AG09309 (cell line): ENCODE data around the gene FAU.

Source experiments
- DNase-seq: peaks from one replicate; pipeline ENCODE4 v3.0.0-alpha.2; 2010; ENCODE audit warnings: low read depth
- H3K4me3 ChIP-seq: 2 replicates; pipeline ENCODE4 v1.5.1; 2011; ENCODE audit warnings: mild to moderate bottlenecking, low read depth, low read length, moderate library complexity; ENCODE audit not compliant: control insufficient read depth
- TF ChIP-seq, protein P1 (sequence below): IDR thresholded peaks from 2 replicates; pipeline ENCODE4 v1.5.1; 2011; ENCODE audit warnings: mild to moderate bottlenecking, low read depth, low read length, inconsistent platforms; ENCODE audit not compliant: insufficient read depth, control insufficient read depth; ENCODE audit errors: missing control alignments

Gene FAU

DNA sequence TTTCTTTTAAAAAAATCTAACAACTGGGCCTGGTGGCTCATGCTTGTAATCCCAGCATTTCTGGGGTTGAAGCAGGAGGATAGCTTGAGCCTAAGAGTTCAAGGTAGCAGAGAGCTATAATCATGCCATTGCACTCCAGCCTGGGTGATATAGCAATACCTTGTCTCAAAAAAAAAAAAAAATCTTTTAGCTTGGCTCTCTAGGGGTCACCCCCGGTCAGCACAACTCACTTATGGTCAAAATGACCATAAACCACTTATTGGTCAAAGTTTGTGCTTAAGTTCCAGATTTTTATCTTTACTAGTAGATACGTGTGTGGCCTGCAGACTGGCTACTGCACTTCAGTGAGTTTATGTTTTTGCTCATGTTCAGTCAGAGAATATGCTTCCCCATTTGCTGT lies 41.8 kb upstream of the FAU start:
- no peak overlapping the region for H3K4me3 ChIP-seq
- TF ChIP-seq, protein P1, sequence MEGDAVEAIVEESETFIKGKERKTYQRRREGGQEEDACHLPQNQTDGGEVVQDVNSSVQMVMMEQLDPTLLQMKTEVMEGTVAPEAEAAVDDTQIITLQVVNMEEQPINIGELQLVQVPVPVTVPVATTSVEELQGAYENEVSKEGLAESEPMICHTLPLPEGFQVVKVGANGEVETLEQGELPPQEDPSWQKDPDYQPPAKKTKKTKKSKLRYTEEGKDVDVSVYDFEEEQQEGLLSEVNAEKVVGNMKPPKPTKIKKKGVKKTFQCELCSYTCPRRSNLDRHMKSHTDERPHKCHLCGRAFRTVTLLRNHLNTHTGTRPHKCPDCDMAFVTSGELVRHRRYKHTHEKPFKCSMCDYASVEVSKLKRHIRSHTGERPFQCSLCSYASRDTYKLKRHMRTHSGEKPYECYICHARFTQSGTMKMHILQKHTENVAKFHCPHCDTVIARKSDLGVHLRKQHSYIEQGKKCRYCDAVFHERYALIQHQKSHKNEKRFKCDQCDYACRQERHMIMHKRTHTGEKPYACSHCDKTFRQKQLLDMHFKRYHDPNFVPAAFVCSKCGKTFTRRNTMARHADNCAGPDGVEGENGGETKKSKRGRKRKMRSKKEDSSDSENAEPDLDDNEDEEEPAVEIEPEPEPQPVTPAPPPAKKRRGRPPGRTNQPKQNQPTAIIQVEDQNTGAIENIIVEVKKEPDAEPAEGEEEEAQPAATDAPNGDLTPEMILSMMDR: no peak
- no peak for DNase-seq

DNA sequence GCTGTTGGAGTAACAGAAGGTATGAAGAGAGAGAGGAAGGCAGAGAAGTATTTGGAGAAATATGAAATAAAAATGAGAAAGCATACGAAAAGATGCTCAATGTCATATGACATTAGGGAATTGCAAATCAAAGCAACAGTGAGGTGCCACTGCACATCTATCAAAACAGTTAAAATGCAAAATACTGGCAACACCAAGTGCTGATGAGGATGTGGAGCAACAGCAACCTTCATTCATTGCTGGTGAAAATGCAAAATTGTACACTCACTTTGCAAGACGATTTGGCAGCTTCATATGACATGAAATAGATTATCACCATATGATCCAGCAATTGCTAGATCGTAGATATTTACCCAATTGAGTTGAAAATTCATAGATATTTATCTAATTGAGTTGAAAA lies 38.7 kb upstream of the FAU start:
- no peak overlapping the region for H3K4me3 ChIP-seq
- TF ChIP-seq, protein P1: no peak
- DNase-seq: no peak

DNA sequence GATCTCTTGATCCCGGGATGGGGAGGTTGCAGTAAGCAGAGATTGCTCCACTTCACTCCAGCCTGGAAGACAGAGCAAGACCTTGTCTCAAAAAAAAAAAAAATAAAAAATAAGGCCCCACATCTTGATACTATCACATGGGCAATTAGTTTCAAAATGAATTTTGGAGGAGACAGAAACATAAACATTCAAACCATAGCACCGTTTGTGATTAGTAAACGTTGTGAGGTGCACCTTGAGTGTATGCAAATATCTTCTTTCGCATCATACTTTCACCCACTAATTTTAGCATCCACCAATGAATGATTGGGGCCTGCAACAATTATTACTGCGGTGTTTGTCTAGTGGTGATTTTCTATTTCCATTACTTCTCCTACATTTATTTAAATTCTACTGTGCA lies 37.1 kb upstream of the FAU start:
- TF ChIP-seq, protein P1: no peak

DNA sequence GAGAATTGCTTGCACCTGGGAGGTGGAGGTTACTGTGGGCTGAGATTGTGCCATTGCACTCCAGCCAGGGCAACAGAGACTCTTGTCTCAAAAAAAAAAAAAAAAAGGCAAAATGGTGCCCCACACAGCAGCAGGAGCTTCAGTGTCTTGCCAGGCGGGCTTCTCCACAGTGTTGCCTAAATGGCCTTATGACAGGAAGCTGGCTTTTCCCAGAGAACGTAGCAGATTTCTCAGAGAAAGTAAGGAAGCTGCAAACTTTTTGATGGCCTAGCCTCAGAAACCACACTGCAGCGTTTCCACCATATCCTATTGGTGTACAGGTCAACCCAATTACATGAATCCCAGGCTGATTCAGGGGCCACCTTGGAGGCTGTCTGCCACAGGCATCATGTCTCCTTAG lies 35.4 kb upstream of the FAU start:
- no peak overlapping the region for H3K4me3 ChIP-seq
- DNase-seq: no peak
- TF ChIP-seq, protein P1: no peak

More for the DNA sequence above, 37.1 kb upstream of the FAU start:
- H3K4me3 ChIP-seq: no peak overlapping the region
- no peak for DNase-seq

DNA sequence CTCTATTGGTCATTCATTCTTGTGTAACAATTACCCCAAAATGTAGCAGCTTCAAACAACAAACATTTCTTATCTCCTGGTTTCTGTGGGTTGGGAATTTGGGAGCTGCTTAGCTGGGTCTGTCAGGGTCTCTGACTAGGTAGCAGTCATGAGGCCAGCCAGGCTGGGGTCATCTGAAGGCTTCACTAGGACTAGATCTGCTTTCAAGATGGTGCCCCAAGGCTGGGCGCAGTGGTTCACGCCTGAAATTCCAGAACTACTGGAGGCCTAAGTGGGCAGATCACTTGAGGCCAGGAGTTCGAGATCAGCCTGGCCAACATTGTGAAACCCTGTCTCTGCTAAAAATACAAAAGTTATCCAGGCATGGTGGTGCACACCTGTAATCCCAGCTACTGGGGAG lies 35.0 kb upstream of the FAU start:
- H3K4me3 ChIP-seq: no peak overlapping the region
- TF ChIP-seq, protein P1: no peak
- DNase-seq: no peak

DNA sequence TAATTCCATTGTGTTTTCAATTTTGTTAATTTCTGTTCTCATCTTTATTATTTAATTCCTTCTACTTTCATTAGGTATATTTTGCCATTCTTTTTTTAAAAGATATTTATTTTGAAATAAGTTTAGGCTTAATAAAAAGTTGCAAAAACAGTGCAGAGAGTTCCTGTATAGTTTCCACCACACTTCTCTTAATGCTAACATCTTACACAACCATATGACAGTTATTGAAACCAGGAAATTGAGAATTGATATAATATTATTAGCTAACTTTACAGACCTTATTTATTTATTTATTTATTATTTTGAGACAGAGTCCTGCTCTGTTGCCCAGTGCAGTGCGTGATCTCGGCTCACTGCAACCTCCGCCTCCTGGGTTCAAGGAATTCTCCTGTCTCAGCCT lies 34.3 kb upstream of the FAU start:
- no peak for DNase-seq
- TF ChIP-seq, protein P1: no peak
- H3K4me3 ChIP-seq: no peak overlapping the region

DNA sequence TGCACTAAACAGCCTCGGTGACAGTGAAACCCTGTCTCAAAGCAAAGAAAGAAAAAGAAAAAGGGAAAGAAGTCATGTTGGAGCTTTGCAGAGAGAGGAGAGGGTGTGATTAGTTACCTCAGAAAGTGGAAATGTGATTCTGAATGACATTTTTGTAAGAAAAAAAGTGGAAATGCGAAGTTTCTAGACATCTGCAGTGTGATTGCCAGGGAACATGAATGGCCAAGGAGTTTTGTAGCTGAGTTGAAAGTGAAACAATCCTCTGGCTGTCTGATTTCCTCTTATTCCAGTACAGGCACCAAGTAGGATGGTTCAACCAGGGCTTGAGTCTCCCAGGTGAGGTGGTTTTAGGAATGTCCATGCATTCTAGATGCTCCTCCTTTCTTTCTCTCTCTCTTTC lies 30.2 kb upstream of the FAU start:
- H3K4me3 ChIP-seq: no peak overlapping the region
- no peak for DNase-seq
- TF ChIP-seq, protein P1: no peak
